AG08395 (cell line): ENCODE results near the gene ACACA.
"Not testable (repeated sequence)": the region's sequence is repeated elsewhere in the genome, so short reads cannot be mapped to it uniquely, and the experiment has no call there.

Experiments used
- DNase-seq: peaks from one replicate; pipeline ENCODE4 v3.0.0; 2012; ENCODE audit warnings: mixed read lengths, low spot score

ACACA gene

DNA sequence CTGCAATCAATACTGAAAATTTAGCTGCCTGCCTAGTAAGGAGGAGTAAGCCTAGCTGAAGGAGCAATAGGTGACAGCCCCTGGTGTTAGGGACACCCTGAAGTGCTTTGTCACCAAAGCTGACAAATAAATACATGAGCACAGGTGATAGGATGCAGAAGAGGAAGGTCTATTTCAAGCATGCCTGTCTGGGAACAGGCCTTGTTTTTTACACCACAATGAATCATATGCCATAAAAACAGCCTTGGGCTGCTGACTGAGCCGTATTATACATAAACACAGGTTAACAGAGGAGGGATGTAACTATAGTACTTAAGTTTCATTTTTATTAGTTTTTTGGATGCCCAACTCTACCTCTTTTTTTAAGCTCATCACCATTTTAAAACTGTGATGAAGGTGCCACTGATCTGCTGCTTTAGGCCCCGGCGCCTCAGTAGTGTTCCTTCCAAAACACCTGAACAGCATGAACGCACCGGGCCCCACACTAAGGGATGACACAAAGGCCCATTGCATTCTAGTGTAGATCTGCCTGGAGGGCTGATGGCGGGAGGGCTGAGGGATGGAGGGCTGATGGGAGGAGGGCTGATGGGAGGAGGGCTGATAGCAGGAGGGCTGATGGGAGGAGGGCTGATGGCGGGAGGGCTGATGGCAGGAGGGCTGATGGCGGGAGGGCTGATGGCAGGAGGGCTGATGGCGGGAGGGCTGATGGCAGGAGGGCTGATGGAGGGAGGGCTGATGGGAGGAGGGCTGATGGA lies 307.5 kb downstream of the ACACA start:
- no peak for DNase-seq

DNA sequence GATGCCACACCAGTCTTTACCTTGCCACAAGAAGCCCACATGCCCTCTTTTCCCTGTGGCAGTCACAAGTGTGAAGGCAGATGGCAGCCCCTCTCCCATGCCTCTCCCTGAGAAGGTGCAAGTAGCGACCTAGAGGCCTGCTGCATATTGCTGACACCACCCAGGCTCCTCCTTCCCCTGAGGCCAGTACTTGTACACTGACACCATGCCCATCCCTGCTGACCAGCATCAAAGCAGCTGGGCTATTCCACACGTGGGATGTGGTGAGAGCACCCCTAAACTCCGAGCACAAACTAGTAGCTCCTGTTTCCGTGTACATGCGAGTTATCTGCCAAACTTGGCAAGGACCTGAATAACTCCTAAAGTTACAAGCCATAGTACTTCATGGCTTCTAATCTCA lies 308.5 kb downstream of the ACACA start:
- DNase-seq: no peak

GRCh38 chr17:37097154-37097553 lies 309.5 kb downstream of the ACACA start:
- no peak for DNase-seq

GRCh38 chr17:37096071-37096470 lies 310.6 kb downstream of the ACACA start:
- DNase-seq: no peak

DNA sequence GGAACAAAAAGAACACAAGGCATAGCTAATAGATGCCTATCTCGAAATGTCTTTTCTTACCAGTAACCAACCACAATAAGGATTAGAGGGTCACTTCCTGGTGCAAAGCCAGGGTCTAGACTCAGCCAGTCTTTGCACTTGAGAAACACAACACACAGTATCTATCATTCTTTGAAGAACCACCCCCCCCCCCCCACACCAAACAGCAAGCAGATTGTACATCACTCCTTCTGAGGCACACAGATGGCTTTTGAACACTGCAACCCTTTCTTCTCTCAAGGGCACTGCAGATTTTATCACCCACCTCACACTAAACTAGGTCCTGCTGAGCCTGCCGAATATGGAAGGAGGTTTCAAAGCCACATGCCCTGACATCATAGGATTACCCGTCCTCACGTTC lies 312.2 kb downstream of the ACACA start:
- no peak for DNase-seq

GRCh38 chr17:37092701-37093100 lies 313.9 kb downstream of the ACACA start:
- DNase-seq: no peak

DNA sequence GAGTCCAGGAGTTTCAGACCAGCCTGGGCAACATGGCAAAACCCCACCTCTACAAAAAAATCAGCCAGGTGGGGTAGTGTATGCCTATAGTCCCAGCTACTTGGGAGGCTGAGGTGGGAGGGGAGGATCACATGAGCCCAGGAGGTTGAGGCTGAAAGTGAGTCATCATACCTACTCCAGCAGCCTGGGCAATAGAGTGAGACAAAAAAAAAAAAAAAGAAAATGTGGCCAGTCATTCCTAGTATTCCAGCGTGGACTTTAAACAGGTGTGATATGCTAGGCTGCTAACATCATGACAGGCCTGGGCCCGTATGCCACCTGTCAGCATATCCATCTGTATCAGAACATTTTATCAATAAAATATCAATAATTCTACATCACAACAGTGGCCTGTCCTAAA lies 314.6 kb downstream of the ACACA start:
- DNase-seq: no peak

DNA sequence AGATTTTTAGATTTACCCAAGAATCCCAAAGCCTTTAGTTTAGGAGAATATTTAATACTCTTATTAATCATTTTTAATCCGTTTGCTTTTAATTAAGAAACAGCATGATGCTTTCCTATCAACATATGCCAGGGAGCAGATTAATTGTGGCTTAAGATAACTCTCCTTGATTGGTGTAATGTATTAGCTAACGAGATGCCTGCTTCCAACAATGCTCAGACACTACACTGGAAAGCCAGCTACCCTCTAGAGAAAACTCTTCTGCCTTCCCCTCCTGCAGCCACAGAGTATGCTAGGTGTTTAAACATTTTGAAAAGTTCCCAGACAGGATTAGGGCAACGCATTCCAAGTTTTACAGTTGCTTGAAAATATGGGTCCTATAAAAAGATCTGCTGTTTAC lies 315.7 kb downstream of the ACACA start:
- DNase-seq: no peak

- no peak for DNase-seq
Observed at GRCh38 chr17:37089956-37090355, 316.7 kb downstream of the ACACA start.

GRCh38 chr17:37088913-37089312 lies 317.7 kb downstream of the ACACA start:
- no peak for DNase-seq

- no peak for DNase-seq
Observed at GRCh38 chr17:37088459-37088858, 318.2 kb downstream of the ACACA start.

GRCh38 chr17:37087683-37088082 lies 319.0 kb downstream of the ACACA start:
- DNase-seq: no peak

DNA sequence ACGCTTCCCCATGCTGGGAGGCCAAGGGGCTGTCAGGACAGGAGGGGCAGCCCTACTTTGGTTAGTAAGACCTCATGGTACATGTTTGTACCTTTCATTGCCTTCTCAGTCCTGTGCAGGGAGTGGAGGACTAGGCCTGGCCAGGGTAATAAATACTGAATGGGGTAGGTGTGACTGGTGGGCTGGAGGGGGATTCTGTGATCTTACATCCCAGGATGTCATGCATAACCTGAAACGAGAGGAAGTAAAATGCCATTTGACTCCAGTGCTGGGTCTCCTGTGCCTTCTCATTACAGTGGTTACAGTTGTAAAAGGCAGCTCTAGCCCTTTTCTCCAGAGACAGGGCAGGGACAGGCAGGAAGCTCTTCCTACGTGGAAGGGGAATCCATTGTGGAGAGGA lies 319.7 kb downstream of the ACACA start:
- DNase-seq: no peak

- DNase-seq: no peak
Observed at GRCh38 chr17:37086334-37086733, 320.3 kb downstream of the ACACA start.

DNA sequence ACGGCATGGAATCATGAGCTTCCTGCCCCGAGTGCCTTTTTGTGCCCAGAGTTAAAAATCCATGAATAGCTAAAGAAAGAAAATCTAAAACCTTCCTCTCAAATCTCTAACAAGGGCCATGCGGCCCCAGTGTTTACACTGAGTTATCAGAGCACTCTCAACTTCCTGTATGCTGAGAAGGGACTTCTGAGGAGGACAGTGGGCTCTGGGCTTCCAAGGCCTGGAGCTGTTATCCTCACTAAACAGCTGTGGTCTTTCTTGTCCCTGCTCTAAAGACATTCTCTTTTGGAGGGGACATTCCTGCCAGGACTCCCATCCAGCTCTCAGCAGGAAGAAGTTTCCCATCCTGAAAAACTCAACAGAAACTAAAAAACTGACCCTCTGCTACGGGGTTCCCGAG lies 322.3 kb downstream of the ACACA start:
- no peak for DNase-seq

- no peak for DNase-seq
Observed at GRCh38 chr17:37083456-37083855, 323.2 kb downstream of the ACACA start.

GRCh38 chr17:37082985-37083384 lies 323.7 kb downstream of the ACACA start:
- no peak for DNase-seq

GRCh38 chr17:37082311-37082860 lies 324.2 kb downstream of the ACACA start:
- no peak for DNase-seq

GRCh38 chr17:37081287-37081686 lies 325.3 kb downstream of the ACACA start:
- DNase-seq: no peak

- DNase-seq: no peak
Observed at GRCh38 chr17:37079735-37080134, 326.9 kb downstream of the ACACA start.

DNA sequence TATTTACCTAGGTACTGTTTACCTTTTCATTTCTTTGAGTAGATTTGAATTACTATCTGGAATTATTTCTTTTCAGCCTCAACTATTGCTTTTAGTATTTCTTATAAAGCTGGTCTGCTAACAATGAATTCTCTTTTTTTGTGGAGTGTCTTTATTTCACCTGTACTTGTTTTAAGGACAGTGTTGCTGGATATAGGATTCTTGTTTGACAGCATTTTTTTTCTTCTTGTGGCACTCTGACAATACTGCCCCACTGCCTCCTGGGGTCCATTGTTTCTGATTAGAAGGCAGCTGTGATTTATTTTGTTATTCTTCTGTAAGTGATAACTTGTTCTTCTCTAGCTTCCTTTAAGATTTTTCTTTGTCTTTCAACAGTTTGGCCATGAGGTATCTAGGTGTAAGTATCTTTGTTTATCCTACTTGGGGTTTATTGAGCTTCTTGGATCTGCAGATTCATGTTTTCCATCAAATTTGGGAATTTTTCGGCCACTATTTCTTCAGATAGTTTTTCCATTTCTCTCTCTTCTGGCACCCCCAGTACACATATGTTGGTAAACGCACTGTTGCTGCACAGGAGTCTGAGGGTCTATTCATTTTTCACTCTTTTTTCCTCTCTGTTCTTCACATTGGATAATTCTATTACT lies 327.4 kb downstream of the ACACA start:
- DNase-seq: no peak

DNA sequence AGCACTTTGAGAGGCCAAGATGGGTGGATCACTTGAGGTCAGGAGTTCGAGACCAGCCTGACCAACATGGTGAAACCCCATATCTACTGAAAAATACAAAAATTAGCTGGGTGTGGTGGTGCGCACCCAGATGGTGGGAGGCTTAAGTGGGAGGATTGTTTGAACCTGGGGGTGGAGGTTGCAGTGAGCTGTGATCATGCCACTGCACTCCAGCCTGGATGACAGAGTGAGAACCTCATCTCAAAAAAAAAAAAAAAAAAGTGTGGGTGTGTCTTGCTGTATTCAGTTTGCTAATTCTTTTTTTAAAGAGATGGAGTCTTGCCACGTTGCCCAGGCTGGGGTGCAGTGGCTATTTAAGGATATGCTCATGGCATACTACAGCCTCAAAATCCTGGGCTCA lies 333.2 kb downstream of the ACACA start:
- DNase-seq: not testable (repeated sequence)

DNA sequence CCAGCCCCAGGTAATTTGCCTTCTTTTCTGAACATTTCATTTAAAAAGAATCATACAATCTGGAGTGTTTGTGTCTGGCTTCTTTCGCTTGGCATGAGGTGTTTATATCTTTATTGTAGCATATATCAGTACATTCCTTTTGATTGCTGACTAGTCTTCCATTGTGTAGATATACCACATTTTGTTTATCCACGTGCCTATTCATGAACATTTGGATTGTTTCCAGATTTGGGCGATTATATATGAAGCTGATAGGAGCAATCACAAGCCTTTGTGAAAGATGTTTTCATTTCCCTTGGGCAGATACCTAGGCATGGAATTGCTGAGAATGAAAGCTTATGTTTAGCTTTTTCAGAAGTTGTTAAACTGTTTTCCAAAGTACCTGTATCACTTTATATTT lies 337.5 kb downstream of the ACACA start:
- no peak for DNase-seq

DNA sequence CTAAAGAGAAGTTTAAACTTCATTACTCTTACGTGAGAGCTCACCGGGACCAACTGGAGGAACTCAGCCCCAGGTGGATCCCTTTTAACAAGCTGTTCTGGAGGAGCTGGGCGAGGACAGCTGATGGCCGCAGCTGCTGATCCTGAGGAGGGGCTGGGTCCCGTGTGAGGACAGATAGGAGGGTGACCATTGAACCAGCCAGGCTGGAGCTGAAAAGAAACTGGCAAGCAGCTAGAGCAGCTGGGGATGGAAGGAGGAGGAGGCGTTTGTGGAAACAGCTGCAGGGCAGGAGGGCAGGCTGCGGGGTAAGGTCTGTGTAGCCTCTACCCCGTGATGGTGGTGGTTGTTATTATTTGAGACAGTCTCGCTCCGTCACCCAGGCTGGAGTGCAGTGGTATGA lies 338.4 kb downstream of the ACACA start:
- DNase-seq: no peak
